ENCODE measurements around the gene ABO.
"Not testable (repeated sequence)": the region's sequence is repeated elsewhere in the genome, so short reads cannot be mapped to it uniquely, and the experiment has no call there.

- TF ChIP-seq, protein P1, sequence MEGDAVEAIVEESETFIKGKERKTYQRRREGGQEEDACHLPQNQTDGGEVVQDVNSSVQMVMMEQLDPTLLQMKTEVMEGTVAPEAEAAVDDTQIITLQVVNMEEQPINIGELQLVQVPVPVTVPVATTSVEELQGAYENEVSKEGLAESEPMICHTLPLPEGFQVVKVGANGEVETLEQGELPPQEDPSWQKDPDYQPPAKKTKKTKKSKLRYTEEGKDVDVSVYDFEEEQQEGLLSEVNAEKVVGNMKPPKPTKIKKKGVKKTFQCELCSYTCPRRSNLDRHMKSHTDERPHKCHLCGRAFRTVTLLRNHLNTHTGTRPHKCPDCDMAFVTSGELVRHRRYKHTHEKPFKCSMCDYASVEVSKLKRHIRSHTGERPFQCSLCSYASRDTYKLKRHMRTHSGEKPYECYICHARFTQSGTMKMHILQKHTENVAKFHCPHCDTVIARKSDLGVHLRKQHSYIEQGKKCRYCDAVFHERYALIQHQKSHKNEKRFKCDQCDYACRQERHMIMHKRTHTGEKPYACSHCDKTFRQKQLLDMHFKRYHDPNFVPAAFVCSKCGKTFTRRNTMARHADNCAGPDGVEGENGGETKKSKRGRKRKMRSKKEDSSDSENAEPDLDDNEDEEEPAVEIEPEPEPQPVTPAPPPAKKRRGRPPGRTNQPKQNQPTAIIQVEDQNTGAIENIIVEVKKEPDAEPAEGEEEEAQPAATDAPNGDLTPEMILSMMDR (IDR thresholded peaks at IDR 0.05) = not testable (repeated sequence)
- TF ChIP-seq POLR2A (IDR thresholded peaks at IDR 0.05) = not testable (repeated sequence)
Measured at GRCh38 chr9:133228474-133229193, 46.4 kb downstream of the ABO start.
